OCI-M2 (cell line): Measurements from ENCODE around the gene POR.
"Not testable (repeated sequence)": the region's sequence is repeated elsewhere in the genome, so short reads cannot be mapped to it uniquely, and the experiment has no call there.

Experiments
- DNase-seq: peaks from one replicate; lab custom pipeline; 2025; ENCODE audit not compliant: unreplicated experiment; lab: John Stamatoyannopoulos, UW

POR gene

DNA sequence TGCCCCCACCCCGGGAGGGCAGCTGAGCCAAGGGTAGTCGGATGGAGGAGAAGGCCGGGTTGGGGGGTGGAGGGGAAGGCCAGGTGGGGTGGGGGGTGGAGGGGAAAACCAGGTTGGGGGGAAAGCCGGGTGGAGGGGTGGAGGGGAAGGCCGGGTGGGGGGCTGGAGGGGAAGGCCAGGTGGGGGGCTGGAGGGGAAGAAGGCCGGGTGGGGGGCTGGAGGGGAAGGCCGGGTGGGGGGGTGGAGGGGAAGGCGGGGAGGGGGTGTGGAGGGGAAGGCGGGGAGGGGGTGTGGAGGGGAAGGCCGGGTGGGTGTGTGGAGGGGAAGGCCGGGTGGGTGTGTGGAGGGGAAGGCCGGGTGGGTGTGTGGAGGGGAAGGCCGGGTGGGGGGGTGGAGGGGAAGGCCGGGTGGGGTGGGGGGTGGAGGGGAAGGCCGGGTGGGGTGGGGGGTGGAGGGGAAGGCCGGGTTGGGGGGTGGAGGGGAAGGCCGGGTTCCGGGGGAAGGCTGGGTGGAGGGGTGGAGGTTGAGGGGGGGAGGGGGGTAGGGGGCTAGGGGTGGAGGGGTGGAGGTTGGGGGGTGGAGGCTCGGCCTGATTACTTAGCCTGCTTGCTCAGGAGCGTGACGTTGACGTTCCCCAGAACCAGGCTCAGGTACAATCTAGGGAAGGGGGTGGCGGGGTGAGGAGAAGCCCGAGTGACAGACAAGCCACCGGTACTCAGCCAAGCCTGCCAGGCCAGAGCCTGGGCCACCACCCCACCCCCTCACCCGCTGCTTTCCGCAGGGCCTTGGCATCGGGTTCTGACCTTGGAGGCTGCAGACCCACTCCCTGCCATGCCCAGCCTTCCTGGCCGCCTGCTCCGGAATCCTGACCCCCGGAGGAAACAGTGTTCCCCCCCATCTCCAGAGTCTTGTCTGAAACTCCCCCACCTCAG, 73.9 kb downstream of the POR start:
- DNase-seq: no peak

DNA sequence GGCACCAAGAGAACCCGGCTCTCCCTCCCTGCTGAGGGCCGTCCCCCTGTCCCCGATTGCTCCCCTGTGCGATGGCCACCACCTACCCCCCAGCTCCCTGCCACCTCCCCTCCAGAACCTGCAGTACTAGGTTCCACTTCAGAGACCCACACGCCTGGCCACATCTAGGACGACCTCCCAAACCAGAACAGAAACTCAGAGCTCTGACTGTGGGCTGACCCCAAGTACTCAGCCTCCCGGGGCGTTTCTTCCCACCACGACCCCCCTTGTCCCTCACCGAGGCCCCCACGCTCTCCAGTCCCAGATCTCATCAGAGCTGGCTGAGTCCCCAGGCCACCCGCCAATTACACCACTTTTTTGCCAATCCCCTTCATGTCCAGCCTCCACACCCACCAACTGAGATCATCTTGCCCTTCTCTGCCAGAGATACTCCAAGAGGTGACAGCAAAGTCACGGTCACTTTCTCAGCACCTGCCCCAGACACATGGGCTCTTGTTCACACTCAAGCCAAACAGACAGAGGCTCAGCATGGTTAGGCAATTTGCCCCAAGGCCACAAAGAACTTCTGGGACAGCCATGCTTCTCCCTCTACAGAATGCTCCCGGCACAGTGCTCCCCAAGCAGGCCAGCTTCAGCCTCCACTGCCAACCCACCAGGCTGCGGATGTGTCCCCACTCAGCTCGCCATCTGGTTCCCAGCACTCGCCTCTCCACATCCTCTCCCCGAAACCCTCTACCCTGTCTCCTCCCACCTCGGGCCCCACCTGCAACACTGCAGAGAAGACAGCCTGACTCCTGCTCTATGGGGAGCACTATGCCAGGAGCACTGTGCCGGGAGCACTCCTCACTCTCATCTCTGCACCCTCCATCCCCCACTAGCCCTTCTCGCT, 74.8 kb downstream of the POR start:
- no peak for DNase-seq

DNA sequence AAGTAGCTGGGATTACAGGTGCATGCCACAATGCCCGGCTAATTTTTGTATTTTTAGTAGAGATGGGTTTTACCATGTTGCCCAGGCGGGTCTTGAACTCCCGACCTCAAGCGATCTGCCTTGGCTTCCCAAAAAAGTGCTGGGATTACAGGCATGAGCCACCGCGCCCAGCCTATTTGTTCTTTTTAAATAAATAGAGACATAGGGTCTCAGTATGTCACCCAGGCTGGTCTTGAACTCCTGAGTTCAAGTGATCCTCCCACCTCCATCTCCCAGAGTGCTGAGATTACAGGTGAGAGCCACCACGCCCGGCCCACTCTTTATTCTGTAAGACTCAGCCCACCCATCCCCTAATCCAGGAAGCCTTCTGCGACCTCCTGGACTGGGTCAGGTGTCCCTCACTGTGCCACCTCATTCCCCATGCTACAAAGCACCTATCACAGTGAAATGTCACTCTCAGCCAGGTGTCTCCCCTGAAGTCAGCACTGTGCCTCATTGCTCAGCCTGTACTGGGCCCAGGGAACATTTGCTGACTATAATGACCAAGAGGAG, 76.7 kb downstream of the POR start:
- DNase-seq: no peak

- no peak for DNase-seq
Observed at GRCh38 chr7:75992083-75992755, 77.3 kb downstream of the POR start.

GRCh38 chr7:75993689-75994387, 78.9 kb downstream of the POR start:
- DNase-seq: no peak

DNA sequence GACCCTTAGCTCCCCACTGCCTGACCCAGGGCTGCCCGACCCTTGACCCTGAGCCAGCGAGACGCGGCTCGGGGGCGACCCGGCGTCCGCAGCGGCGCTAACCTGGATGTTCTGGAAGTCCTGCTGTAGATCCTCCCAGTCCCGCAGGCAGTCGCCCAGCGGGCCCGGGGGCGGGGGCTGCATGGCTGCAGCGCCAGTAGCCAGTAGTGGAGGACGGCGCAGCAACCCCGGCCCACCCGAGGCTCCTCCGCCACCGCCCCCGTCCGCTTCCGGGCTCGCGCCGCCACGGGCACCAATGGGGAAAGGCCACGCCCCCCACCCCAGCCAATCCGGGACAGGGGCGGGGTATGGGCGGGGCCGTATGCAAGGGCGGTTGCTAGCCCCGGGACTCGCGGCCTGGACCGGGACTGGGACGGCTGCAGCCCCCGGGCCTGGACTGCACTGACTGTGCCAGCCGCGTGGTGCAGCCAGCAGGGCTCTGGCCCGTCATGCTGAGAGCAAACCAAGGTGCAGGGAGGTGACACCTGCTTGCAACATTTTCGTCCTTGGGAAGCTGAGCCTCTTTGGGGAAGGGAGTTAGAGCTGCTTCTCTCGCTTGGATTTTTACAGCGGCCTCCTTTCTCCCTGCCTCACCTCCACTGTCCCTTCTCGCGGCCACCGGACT, 79.6 kb downstream of the POR start, which contains the start of gene TMEM120A:
TSS of gene TMEM120A (minus strand) at position 208 of the 664 bp plus-strand sequence. CDS start at position 183, 25 bp downstream.
- peak; percentile 33 for DNase-seq

DNA sequence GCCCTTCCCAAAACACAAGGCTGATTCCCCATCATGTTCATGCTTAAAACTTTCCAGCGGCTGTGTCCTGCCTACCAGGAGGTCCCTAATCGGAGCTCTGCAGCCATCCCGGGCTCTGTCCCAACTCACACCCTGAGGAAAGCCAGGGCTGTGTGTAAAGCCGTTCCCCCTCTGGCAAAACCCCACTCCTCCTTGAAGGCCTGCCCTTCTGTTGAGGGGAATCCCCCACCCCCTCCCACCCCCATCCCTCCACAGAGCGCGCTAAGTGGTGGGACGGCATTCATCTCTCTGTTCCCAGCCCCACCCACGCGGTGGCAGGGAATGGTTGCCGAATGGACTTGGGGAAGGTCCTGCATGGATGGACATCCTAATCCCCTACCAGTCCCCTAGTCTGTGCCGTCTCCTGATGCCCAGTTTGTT, 80.1 kb downstream of the POR start:
- DNase-seq: no peak

DNA sequence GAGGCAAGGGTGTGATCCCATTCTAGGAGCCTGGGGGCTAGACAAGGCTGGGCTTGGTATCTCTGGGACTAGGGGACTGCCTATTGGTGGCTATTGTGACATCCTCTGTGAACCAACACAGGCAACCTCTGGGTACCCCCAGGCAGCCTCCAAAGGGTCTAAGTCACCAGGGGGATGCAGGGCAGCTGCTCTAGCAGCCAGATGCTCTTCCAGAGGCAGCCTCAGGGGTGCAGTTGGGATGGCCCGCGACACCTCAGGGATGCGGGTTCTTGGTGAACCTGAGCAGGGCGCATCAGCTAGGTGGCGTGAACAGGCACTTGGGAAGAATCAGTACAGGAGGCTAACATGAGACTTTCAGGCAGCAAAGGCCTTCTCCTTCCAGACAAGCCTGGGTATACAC, 81.0 kb downstream of the POR start:
- no peak for DNase-seq

DNA sequence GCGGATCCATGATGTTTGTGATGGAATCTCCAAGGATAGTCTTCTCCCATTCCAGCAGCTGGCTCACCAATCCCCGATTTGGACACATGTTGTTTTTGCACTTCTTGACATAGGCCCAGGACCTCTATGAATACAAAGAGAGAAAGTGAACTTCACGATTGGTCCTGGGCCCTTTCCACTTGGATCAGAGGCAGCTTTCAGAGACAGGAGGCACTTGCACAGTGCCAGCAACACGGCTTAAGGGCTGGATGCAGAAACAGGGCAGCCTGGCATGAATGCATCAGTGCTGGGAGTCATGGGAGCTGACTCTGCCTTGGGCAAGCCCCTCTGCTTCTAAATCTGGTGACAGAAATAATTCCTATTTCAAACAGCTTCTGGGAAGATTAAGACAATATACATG, 81.5 kb downstream of the POR start:
- no peak for DNase-seq

- no peak for DNase-seq
Observed at GRCh38 chr7:75998038-75998437, 83.1 kb downstream of the POR start.

- DNase-seq: no peak
Observed at GRCh38 chr7:76000566-76000965, 85.6 kb downstream of the POR start.

GRCh38 chr7:76002139-76002538, 87.2 kb downstream of the POR start:
- no peak for DNase-seq

GRCh38 chr7:76002822-76003221, 87.9 kb downstream of the POR start:
- DNase-seq: no peak

DNA sequence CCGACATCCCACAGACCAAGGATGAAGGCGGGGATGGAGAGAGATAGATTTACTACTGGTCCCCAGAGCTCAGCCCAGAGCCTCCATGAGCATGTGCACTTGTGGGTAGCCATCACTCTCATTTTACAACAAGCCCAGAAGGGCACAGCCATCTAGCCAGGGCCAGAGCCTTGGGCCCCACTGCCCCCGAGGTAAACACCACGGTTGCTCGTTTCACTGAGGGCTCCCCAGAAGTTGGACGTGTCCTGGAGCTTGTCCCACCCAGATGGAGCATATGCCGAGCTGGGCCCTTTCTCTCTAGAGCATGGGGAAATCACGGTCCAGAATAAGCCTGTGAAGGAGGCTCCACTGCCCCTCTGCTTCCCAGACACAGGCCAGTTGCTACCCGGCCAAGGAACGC, 88.4 kb downstream of the POR start:
- no peak for DNase-seq

DNA sequence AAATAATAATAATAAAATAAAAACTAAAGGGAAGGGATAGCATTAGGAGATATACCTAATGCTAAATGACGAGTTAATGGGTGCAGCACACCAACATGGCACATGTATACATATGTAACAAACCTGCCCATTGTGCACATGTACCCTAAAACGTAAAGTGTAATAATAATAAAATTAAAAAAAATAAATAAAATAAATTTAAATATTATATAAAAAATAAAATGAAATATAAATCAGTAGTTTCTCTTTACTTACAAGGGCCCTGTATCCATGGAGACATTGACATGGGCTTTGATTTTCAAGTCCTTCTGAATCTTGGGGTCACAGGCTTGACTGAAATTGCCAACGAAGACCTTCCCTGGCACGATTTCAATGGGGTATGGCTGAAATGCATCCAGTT, 90.0 kb downstream of the POR start:
- not testable (repeated sequence) for DNase-seq

DNA sequence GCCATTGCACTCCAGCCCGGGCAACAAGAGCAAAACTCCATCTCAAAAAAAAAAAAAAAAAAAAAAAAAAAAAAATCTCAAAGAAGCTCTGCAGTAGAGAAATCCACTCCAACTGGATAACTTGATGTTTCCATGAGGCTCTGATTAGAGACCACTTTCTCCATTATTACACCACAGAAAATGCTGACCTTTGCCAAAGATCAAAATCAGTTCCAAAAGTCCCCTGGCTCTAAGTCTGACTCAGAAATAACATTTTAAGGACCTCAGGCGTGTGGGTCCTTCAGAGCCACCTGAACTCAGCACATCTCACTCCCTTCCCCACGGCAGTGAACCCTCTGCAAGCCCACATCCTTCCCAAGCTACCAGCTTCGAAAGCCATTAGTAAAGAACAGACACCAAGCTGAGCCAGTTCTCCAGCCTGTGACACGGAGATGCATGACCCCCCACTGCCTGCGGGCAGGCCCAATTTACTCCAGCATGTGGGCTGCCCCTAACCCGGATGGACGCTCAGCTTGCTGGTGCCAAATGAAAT, 93.3 kb downstream of the POR start:
- DNase-seq: no peak

DNA sequence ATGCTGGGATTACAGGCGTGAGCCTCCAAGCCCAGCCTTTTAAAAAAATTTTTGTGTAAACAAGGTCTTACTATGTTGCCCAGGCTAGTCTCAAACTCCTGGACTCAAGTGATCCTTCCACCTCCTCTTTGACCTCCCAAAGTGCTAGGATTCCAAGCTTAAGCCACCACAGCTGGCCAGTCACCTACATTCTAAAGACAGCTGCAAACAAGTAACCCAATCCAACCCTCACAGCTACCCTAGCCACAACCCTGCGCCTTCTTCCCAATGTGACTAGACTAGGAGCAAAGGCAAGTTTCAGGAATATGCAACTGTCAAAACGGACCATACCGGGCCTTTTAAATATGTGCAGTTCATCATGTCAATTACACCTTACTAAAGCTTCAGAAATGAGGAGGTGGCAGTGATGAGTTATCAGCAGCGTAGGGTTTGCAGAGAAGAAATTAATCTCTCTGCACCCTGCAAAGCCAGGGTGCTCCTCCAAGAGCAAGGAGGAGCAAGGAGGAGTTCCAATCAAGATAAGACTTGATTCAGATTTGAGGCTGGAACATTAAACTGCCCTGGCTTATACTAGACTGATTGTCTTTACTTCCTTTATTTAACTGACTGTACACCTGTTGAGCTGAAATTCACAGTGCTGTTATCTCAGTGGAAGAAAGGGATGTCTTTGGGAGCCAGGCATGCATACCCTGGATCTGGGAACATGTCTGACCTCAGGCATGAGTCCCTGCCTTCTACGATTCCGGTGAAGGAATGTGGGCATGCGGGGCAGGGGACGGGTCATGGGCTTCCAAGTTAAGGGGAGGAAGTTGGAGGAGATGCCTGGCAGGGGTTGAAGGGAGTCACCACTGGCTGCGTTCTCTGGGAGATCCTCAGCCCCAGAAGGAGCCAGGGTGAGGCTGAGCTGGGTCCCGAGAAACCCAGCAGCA, 95.0 kb downstream of the POR start:
- DNase-seq: no peak

- DNase-seq: no peak
Observed at GRCh38 chr7:76011442-76011861, 96.5 kb downstream of the POR start.
